Lung (tissue), 12 donors: ENCODE results near the gene DHRSX. TPM values are rescaled to one million over a fixed set of nuclear protein-coding genes. Genes with fewer than 3 reads are reported as not detected.
"Not testable (repeated sequence)": the region's sequence is repeated elsewhere in the genome, so short reads cannot be mapped to it uniquely, and the experiment has no call there.

Experiments
- ATAC-seq: fragments of 200-7000 bp; cut with Tn5 transposase; one replicate; pipeline ENCODE4 v1.9.1; 2020; ENCODE audit warnings: moderate number of reproducible peaks; ENCODE audit not compliant: insufficient read depth, low FRiP score
- DNase-seq, 3 donors: peaks; one replicate each; pipeline ENCODE4 v3.0.0-alpha.2; 2013 to 2017
- H3K27ac ChIP-seq, 2 donors: one replicate each; pipeline ENCODE4 v1.5.1; 2013; ENCODE audit warnings: mild to moderate bottlenecking in 2 of 2, moderate library complexity in 2 of 2, control low read depth in 1 of 2, inconsistent platforms in 1 of 2, low read depth in 1 of 2, low read length in 1 of 2
- H3K27me3 ChIP-seq, 3 donors: one replicate each; pipeline ENCODE4 v1.5.1; 2013; ENCODE audit warnings: low read length in 2 of 3; ENCODE audit not compliant: control insufficient read depth in 3 of 3, insufficient read depth in 3 of 3
- H3K36me3 ChIP-seq, 4 donors: one replicate each; pipeline ENCODE4 v1.5.1; 2013; ENCODE audit warnings: low read length in 4 of 4, mild to moderate bottlenecking in 1 of 4, moderate library complexity in 1 of 4; ENCODE audit not compliant: control insufficient read depth in 4 of 4, insufficient read depth in 4 of 4
- H3K4me1 ChIP-seq, 5 donors: one replicate each; pipeline ENCODE4 v1.5.1; 2013; ENCODE audit warnings: low read length in 5 of 5, mild to moderate bottlenecking in 2 of 5, moderate library complexity in 1 of 5; ENCODE audit not compliant: control insufficient read depth in 5 of 5, insufficient read depth in 5 of 5
- H3K4me3 ChIP-seq: one replicate; pipeline ENCODE4 v1.5.1; 2013; ENCODE audit warnings: mild to moderate bottlenecking, control low read depth, moderate library complexity
- H3K9ac ChIP-seq, 2 donors: one replicate each; pipeline ENCODE4 v1.5.1; 2013; ENCODE audit warnings: low read length in 2 of 2, control low read depth in 1 of 2; ENCODE audit not compliant: insufficient read depth in 1 of 2
- H3K9me3 ChIP-seq, 4 donors: one replicate each; pipeline ENCODE4 v1.5.1; 2013; ENCODE audit warnings: low read length in 3 of 4, mild to moderate bottlenecking in 1 of 4, moderate library complexity in 1 of 4; ENCODE audit not compliant: control insufficient read depth in 4 of 4, insufficient read depth in 3 of 4
- CTCF ChIP-seq: IDR thresholded peaks from 2 replicates; pipeline ENCODE4 v1.5.1; 2012; ENCODE audit warnings: mild to moderate bottlenecking; ENCODE audit errors: control extremely low read depth, extremely low read depth
- WGBS, 2 donors: extraction: QIAGEN DNeasy Blood & Tissue Kit; methylation state at CpG; one replicate each; pipeline ENCODE4 v1.1.7; 2013; 5-methylcytosine and 5-hydroxymethylcytosine counted together
- polyA plus RNA-seq, 2 donors: library from polyadenylated mRNA; stranded (reverse); fragments of 200-250 nt; gene quantifications; one replicate each; pipeline ENCODE4 v1.2.1, GENCODE V29; 2013
- total RNA-seq, 2 donors: library from RNA; depleted of rRNA in 1 of 2; stranded (reverse); fragments of >200 nt in 1 of 2; gene quantifications; one replicate each; pipeline ENCODE4 v1.2.1, GENCODE V29; 2014 to 2021
- donor health status: control.
- donor health status: control.
- donor health status: Bipolar disorder and iron deficiency.
- donor health status: healthy.
- donor health status: DM: yes; HTN: yes; CAD: no.

DHRSX gene
- total and polyA plus RNA-seq, 4 donors = 7.0 to 26.3 (median 18.9) TPM

- TF ChIP-seq CTCF = no peak
- Histone ChIP-seq H3K9me3 (no peaks in the 10 kb centered on the region), H3K4me3 (no peak overlapping the region), H3K27ac (no peak overlapping the region), H3K36me3 (peaks cover 0 to 13% (median 6%) of the 10 kb centered on the region in 4 donors), H3K9ac (no peak overlapping the region), H3K27me3 (no peaks in the 10 kb centered on the region), H3K4me1 (peaks cover 0 to 2% (median 0%) of the 10 kb centered on the region in 5 donors)
- ATAC-seq (no peak), DNase-seq (no peak)
- WGBS, 2 donors = 94% methylated on average over 8 of the region's 8 CpGs
Measured at GRCh38 chrX:2267890-2268289, 232.9 kb downstream of the DHRSX start.

- Histone ChIP-seq H3K36me3 (peaks cover 0 to 13% (median 7%) of the 10 kb centered on the region in 4 donors), H3K4me1 (peaks cover 0 to 1% (median 0%) of the 10 kb centered on the region in 5 donors), H3K27ac (no peak overlapping the region), H3K4me3 (no peak overlapping the region), H3K9ac (no peak overlapping the region), H3K9me3 (no peaks in the 10 kb centered on the region), H3K27me3 (no peaks in the 10 kb centered on the region)
- ATAC-seq (no peak), DNase-seq (no peak)
- no peak for TF ChIP-seq CTCF
- 93 to 97% methylated on average over 26 of the region's 26 CpGs for WGBS, 2 donors
Measured at GRCh38 chrX:2266445-2267349, 234.1 kb downstream of the DHRSX start.

- 97% methylated on average over 19 to 23 of the region's 23 CpGs for WGBS, 2 donors
- H3K27ac ChIP-seq, H3K4me3 ChIP-seq, ATAC-seq, DNase-seq, H3K9ac ChIP-seq, H3K9me3 ChIP-seq, H3K27me3 ChIP-seq, H3K4me1 ChIP-seq: not testable (repeated sequence)
- H3K36me3 ChIP-seq = peaks cover 0 to 13% (median 7%) of the 10 kb centered on the region in 4 donors
Measured at GRCh38 chrX:2265658-2266444, 234.9 kb downstream of the DHRSX start.
